ENCODE data around the gene SGCG.

- TF ChIP-seq SIN3A (IDR thresholded peaks at IDR 0.05; ENCODE audit: borderline replicate concordance, insufficient read depth, low read length) = no peak
- no peak for TF ChIP-seq REST (IDR thresholded peaks at IDR 0.05; ENCODE audit: insufficient read depth in 1 of 2, low read depth in 2 of 2, low read length in 2 of 2)
- no peak for TF ChIP-seq POLR2AphosphoS5 (IDR thresholded peaks at IDR 0.05; ENCODE audit: low read depth, low read length)
- no peak for TF ChIP-seq TAF1 (IDR thresholded peaks at IDR 0.05; ENCODE audit: borderline replicate concordance, insufficient read depth, low read length)
These were observed 4.9 kb upstream of the SGCG start for GRCh38 chr13:23175920-23176319.
